Natural killer cell treated with Interleukin-12 subunit alpha and Interleukin-12 subunit beta and Interleukin-15 and Interleukin-18, amount 100 ng/mL, for 72 hours (primary cell): Measurements from ENCODE around the gene DCTN1. TPM values are rescaled to one million over a fixed set of nuclear protein-coding genes. Genes with fewer than 3 reads are reported as not detected.

Experiments
- ATAC-seq, 2 donors: fragments of 150-1000 bp; cut with Tn5 transposase in 1 of 2; sonication (Bioruptor Pico), chemical (Tn5 transposase) in 1 of 2; 2 replicates each; pipeline ENCODE4 v1.10.0; 2021
- DNase-seq: peaks from one replicate; pipeline ENCODE4 v3.0.0; 2022; ENCODE audit warnings: low spot score
- H3K27ac Mint-ChIP-seq, 2 donors: 1 replicate in 1 of 2; 2 replicates in 1 of 2; pipeline ENCODE4 v1.8.0; 2022; ENCODE audit warnings: mixed read lengths in 2 of 2, mild to moderate bottlenecking in 1 of 2, moderate library complexity in 1 of 2
- H3K27me3 Mint-ChIP-seq, 2 donors: 1 replicate in 1 of 2; 2 replicates in 1 of 2; pipeline ENCODE4 v1.8.0; 2022; ENCODE audit warnings: mixed read lengths in 2 of 2
- H3K36me3 Mint-ChIP-seq: one replicate; pipeline ENCODE4 v1.8.0; 2022; ENCODE audit warnings: mixed read lengths
- H3K4me1 Mint-ChIP-seq, 2 donors: 1 replicate in 1 of 2; 2 replicates in 1 of 2; pipeline ENCODE4 v1.8.0; 2022; ENCODE audit warnings: low read depth in 2 of 2, mixed read lengths in 2 of 2, mild to moderate bottlenecking in 1 of 2
- H3K4me3 Mint-ChIP-seq: one replicate; pipeline ENCODE4 v1.8.0; 2022; ENCODE audit warnings: mixed read lengths
- H3K9me3 Mint-ChIP-seq: 2 replicates; pipeline ENCODE4 v1.8.0; 2022; ENCODE audit warnings: mixed read lengths
- total RNA-seq, 2 donors: library from RNA; stranded (reverse); gene quantifications; one replicate each; pipeline ENCODE4 v1.2.3, GENCODE V29; 2022

The DCTN1 gene
- total RNA-seq, 2 donors from 2014 or later = 97.8 to 106 TPM

DNA sequence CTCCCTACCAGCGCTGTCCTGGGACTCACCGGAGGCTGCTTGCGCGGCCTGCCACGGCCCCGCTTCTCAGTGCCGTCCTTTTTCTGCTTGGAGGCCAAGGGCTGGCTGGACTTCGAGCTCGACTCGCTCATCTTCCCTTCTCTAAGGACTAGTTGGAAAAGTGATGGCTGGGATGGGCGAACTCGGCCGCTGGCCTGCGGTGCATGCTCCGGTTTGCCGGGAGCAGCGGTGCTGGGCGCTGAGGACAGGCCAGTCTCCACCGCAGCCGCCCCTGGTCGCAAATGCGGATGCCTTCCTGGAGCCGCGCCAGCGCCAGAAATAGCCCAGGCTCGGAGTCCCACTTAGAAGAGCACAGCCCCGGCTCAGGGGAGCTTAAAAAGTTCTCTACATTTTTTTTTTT lies 38.2 kb upstream of the DCTN1 start:
- H3K4me3 Mint-ChIP-seq = no peak overlapping the region
- no peak for ATAC-seq
- no peaks in the 10 kb centered on the region for H3K27me3 Mint-ChIP-seq
- H3K4me1 Mint-ChIP-seq = peaks cover 33 to 39% of the 10 kb centered on the region in 2 donors
- H3K9me3 Mint-ChIP-seq = no peaks in the 10 kb centered on the region
- no peak for DNase-seq
- no peak overlapping the region for H3K27ac Mint-ChIP-seq
- H3K36me3 Mint-ChIP-seq = no peaks in the 10 kb centered on the region

DNA sequence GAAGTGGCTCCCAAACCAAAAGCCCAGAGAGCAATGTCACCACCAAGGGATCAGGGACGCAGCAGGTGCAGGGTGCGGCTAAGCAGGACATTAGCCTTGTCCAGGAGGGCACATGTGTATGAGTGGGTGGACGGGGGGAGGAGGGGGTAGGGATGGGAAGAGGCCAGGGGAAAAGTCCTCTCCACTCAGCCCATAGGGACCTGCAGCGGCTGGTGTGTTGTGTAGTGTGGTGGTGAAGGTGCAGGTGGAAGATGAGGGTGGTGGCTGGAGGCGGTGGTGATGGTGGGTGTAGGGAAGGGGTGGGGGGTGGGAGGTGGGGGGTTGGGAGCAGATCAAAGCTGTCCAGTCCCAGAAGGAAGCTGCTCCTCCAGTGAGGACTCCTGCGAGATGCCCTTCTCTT lies 37.7 kb upstream of the DCTN1 start:
- Mint-ChIP-seq H3K27me3 (no peaks in the 10 kb centered on the region), H3K36me3 (no peaks in the 10 kb centered on the region), H3K27ac (no peak overlapping the region), H3K9me3 (no peaks in the 10 kb centered on the region), H3K4me3 (no peak overlapping the region), H3K4me1 (peaks cover 32 to 34% of the 10 kb centered on the region in 2 donors)
- no peak for DNase-seq
- no peak for ATAC-seq

- Mint-ChIP-seq H3K27ac (no peak overlapping the region), H3K36me3 (no peaks in the 10 kb centered on the region), H3K4me1 (peaks cover 28 to 32% of the 10 kb centered on the region in 2 donors), H3K9me3 (no peaks in the 10 kb centered on the region), H3K27me3 (no peaks in the 10 kb centered on the region), H3K4me3 (no peak overlapping the region)
- DNase-seq = no peak
- no peak for ATAC-seq
These were observed 37.1 kb upstream of the DCTN1 start for GRCh38 chr2:74417197-74417596.

GRCh38 chr2:74416778-74417177 lies 36.7 kb upstream of the DCTN1 start:
- no peaks in the 10 kb centered on the region for H3K9me3 Mint-ChIP-seq
- H3K27ac Mint-ChIP-seq = no peak overlapping the region
- H3K36me3 Mint-ChIP-seq = no peaks in the 10 kb centered on the region
- no peak overlapping the region for H3K4me3 Mint-ChIP-seq
- DNase-seq = no peak
- H3K4me1 Mint-ChIP-seq = peaks cover 23 to 28% of the 10 kb centered on the region in 2 donors
- no peaks in the 10 kb centered on the region for H3K27me3 Mint-ChIP-seq
- ATAC-seq = no peak

DNA sequence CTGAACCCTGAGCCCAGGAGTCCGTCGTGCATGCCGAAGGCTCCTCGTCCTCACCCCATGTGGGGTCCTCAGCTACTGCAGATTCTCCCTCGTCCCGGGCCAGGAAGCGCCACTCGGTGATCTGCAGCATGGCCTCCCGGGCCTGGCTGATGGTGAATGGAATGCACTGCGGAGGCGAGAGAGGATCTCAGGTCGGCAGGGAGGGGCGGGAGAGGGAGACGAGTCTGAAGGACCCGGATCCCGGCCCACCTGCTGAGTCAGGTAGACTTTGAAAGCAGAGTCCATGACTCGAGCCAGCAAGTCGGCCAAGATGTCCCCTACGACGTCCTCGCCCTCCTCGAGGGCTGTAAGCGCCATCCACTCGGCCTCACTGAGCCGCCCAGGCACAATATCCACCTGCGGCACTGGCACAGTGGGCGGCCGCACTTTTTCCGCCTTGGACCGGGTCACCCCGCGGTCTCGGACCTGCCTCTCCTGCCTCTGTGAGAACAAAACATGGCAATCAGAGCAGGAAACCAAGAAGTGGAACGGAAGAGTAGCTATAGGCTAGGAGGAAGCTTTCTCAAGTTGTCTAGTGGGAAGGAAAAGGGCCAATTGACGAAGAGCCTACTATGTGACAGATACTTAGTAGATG lies 35.8 kb upstream of the DCTN1 start:
- ATAC-seq = peak in 1 of 2 donors; percentile 11
- peak overlapping the region; percentile 21 to 56 for H3K27ac Mint-ChIP-seq
- H3K9me3 Mint-ChIP-seq = no peaks in the 10 kb centered on the region
- H3K36me3 Mint-ChIP-seq = no peaks in the 10 kb centered on the region
- peak overlapping the region; percentile 67 for H3K4me3 Mint-ChIP-seq
- H3K4me1 Mint-ChIP-seq = peaks cover 18 to 22% of the 10 kb centered on the region in 2 donors
- no peak for DNase-seq
- H3K27me3 Mint-ChIP-seq = no peaks in the 10 kb centered on the region

- Mint-ChIP-seq H3K4me3 (peak overlapping the region; percentile 79), H3K27me3 (no peaks in the 10 kb centered on the region), H3K27ac (peak overlapping the region; percentile 39 to 56), H3K36me3 (no peaks in the 10 kb centered on the region), H3K4me1 (peaks cover 14 to 15% of the 10 kb centered on the region in 2 donors), H3K9me3 (no peaks in the 10 kb centered on the region)
- DNase-seq (no peak), ATAC-seq (peak; percentile 76)
These were observed 35.0 kb upstream of the DCTN1 start for GRCh38 chr2:74414881-74415761.

DNA sequence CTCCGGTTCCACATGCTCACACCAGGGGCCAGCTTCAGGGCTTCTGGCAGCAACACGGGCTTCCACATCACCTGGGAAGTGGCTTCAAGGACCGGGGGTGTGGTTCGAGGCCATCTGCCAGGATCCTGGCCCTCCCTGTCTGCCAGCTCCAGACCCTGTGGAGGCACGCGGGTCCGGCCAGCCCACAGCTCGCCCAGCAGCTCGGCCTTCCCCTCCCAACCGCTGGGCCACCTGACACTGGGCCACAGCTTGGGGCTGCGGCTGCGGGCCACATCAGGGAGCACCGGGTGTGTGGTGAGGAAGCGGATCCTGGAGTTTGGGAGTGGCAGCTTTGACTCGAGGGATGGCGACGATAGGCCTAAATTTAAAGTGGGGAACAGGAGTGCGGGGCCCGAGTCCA lies 34.3 kb upstream of the DCTN1 start:
- H3K27ac Mint-ChIP-seq = peak overlapping the region in 1 of 2 donors; percentile 39
- H3K4me1 Mint-ChIP-seq = peaks cover 14% of the 10 kb centered on the region in 2 donors
- DNase-seq = no peak
- peaks cover 0 to 1% of the 10 kb centered on the region in 2 donors for H3K27me3 Mint-ChIP-seq
- ATAC-seq = no peak
- no peaks in the 10 kb centered on the region for H3K36me3 Mint-ChIP-seq
- no peaks in the 10 kb centered on the region for H3K9me3 Mint-ChIP-seq
- H3K4me3 Mint-ChIP-seq = peak overlapping the region; percentile 79

DNA sequence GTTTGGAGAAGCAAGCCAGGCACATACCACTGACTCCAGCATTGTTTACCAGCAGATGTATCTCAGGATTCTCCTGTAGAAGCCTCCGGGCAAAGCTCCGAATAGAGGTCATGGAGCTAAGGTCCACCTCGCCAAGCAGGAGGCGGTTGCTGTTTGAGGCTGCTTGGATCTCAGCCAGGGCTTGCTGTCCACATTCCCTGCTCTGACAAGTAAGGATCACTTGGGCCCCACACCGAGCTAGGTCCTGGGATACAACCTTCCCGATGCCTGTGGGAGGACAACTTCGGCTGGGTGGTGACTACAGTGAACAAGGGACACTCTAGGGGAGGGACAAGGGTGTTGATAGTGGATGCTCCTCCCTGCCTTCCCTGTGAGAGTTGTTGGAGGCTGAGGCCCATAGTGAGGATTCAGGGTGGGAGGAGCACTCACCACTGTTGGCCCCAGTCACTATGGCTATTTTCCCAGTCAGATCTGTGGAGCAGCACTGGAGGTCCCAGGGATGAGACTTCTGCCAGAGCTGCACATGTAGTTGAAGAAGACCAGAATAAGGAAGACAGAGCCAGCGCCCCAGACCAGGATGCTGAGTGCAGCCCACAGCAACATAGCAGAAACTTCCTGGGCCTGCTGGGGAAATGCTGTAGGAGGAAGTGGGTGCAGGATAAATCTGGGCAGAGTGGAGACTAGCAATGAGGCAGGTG lies 33.0 kb upstream of the DCTN1 start:
- peak overlapping the region; percentile 49 for H3K4me3 Mint-ChIP-seq
- H3K27me3 Mint-ChIP-seq = peaks cover 3 to 6% of the 10 kb centered on the region in 2 donors
- H3K27ac Mint-ChIP-seq = no peak overlapping the region
- H3K36me3 Mint-ChIP-seq = no peaks in the 10 kb centered on the region
- ATAC-seq (no peak), DNase-seq (no peak)
- H3K9me3 Mint-ChIP-seq = no peaks in the 10 kb centered on the region
- peaks cover 14% of the 10 kb centered on the region in 2 donors for H3K4me1 Mint-ChIP-seq

DNA sequence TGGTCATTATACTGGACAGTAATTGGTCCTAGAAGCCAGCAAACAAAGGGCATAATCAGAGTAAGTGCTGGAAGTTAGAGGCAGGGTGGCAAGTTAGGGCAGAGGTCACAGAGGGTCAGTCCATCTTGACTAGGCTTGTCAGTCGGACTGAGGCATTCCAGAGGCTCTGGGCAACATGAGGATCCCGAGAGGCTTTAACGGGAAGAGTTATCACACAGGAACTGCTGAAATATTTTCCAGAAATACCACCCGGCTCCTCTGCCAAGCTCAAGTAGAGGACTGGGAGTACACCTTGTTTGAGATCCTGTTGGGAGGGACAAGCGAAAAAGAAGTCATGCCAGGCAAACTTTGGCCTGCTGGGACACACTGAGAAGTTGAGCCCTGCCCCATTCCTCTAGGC lies 27.6 kb upstream of the DCTN1 start:
- Mint-ChIP-seq H3K36me3 (no peaks in the 10 kb centered on the region), H3K4me1 (no peaks in the 10 kb centered on the region), H3K27me3 (peaks cover 8% of the 10 kb centered on the region in 2 donors), H3K9me3 (no peaks in the 10 kb centered on the region), H3K4me3 (no peak overlapping the region), H3K27ac (no peak overlapping the region)
- ATAC-seq (no peak), DNase-seq (no peak)

- Mint-ChIP-seq H3K27ac (no peak overlapping the region), H3K27me3 (peaks cover 8% of the 10 kb centered on the region in 2 donors), H3K4me1 (no peaks in the 10 kb centered on the region), H3K4me3 (no peak overlapping the region), H3K36me3 (no peaks in the 10 kb centered on the region), H3K9me3 (no peaks in the 10 kb centered on the region)
- ATAC-seq = no peak
- no peak for DNase-seq
These were observed 25.9 kb upstream of the DCTN1 start for GRCh38 chr2:74406035-74406434.

- H3K27me3 Mint-ChIP-seq = no peaks in the 10 kb centered on the region
- H3K4me3 Mint-ChIP-seq = no peak overlapping the region
- no peak for DNase-seq
- no peaks in the 10 kb centered on the region for H3K4me1 Mint-ChIP-seq
- no peak for ATAC-seq
- no peak overlapping the region for H3K27ac Mint-ChIP-seq
- no peaks in the 10 kb centered on the region for H3K9me3 Mint-ChIP-seq
- no peaks in the 10 kb centered on the region for H3K36me3 Mint-ChIP-seq
These were observed 21.8 kb upstream of the DCTN1 start for GRCh38 chr2:74401891-74402290.

GRCh38 chr2:74399785-74400184 lies 19.7 kb upstream of the DCTN1 start:
- Mint-ChIP-seq H3K4me1 (no peaks in the 10 kb centered on the region), H3K36me3 (no peaks in the 10 kb centered on the region), H3K4me3 (no peak overlapping the region), H3K27ac (no peak overlapping the region), H3K27me3 (peaks cover 0 to 6% of the 10 kb centered on the region in 2 donors), H3K9me3 (no peaks in the 10 kb centered on the region)
- DNase-seq = no peak
- no peak for ATAC-seq

DNA sequence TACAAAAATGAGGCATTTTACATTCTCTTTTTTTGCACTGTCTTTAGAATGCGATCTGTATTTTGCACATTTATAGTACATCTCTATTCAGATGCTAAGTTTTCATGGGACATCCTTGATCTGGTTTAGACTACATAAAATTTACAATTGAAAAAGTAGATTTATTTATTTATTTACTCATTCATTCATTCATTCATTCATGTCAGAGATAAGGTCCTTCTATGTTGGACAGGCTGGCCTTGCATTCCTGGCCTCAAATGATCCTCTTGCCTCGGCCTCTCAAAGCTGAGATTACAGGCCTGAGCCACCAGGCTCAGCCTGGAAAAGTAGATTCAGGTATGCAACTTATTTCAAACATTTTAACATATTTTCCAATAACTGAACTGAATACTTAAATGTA lies 16.0 kb upstream of the DCTN1 start:
- H3K27ac Mint-ChIP-seq = no peak overlapping the region
- peaks cover 4 to 7% of the 10 kb centered on the region in 2 donors for H3K4me1 Mint-ChIP-seq
- no peak overlapping the region for H3K4me3 Mint-ChIP-seq
- H3K9me3 Mint-ChIP-seq = no peaks in the 10 kb centered on the region
- H3K36me3 Mint-ChIP-seq = no peaks in the 10 kb centered on the region
- DNase-seq = no peak
- no peak for ATAC-seq
- peaks cover 6 to 7% of the 10 kb centered on the region in 2 donors for H3K27me3 Mint-ChIP-seq

DNA sequence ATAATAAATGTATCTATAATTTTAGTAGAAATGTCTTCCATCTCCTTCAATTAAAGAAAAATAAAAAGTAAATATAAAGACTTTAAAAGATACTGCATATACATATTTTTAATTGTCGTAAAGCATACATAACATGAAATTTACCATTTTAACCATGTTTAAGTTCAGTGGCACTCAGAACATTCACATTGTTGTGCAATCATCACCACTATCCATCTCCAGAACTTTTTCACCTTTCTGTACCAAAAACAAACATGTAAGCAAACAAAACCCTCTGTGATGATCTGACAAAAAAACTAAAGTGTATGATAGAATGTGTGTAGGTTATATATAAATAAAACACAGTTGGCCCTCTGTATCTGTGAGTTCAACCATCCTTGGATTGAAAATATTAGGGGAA lies 13.4 kb upstream of the DCTN1 start:
- Mint-ChIP-seq H3K27me3 (peaks cover 6 to 7% of the 10 kb centered on the region in 2 donors), H3K36me3 (no peaks in the 10 kb centered on the region), H3K4me3 (no peak overlapping the region), H3K27ac (peak overlapping the region in 1 of 2 donors; percentile 95), H3K4me1 (peaks cover 7 to 10% of the 10 kb centered on the region in 2 donors), H3K9me3 (no peaks in the 10 kb centered on the region)
- ATAC-seq (no peak), DNase-seq (no peak)
